ENCODE data around the gene CHRNA7. TPM values are rescaled to one million over a fixed set of nuclear protein-coding genes. Genes with fewer than 3 reads are reported as not detected.

The CHRNA7 gene
- total RNA-seq (2014; rRNA removed; shearing (Covaris generic); ENCODE audit: low replicate concordance): not detected in 2 replicates

GRCh38 chr15:32029862-32030781, at the start of gene CHRNA7:
TSS of gene CHRNA7 (plus strand) at chr15:32030515. CDS start at chr15:32030595, 80 bp downstream.
- peak within 1 kb of the TSS; percentile 26 for H3K4me2 ChIP-seq (ENCODE audit: low read depth, low read length, poor library complexity, severe bottlenecking)
- H3K36me3 ChIP-seq (ENCODE audit: insufficient read depth, low read length): no peaks in the 10 kb centered on the region
- no peak within 1 kb of the TSS for H3K4me3 ChIP-seq (ENCODE audit: low read length)
- H3K79me2 ChIP-seq (ENCODE audit: low read length): no peaks in the 10 kb centered on the region
- no peak within 1 kb of the TSS for H3K27ac ChIP-seq (ENCODE audit: low read length)
- no peaks in the 10 kb centered on the region for H4K20me1 ChIP-seq (ENCODE audit: insufficient read depth, low read depth, low read length)
- H3K27me3 ChIP-seq (ENCODE audit: low read length): no peaks in the 10 kb centered on the region
- no peaks in the 10 kb centered on the region for H3K4me1 ChIP-seq (ENCODE audit: low read length)
- H3K9me2 ChIP-seq (replicated peaks; ENCODE audit: insufficient read depth, low read length): no peaks in the 10 kb centered on the region
- no peaks in the 10 kb centered on the region for H3K9me3 ChIP-seq (ENCODE audit: low read length)
- no peak within 1 kb of the TSS for H2AFZ ChIP-seq (ENCODE audit: low read length)
- no peak within 1 kb of the TSS for H3K9ac ChIP-seq (ENCODE audit: low read length)
- no peak for DNase-seq

- Histone ChIP-seq H3K4me2 (ENCODE audit: low read depth, low read length, poor library complexity, severe bottlenecking) (no peak overlapping the region), H3K36me3 (ENCODE audit: insufficient read depth, low read length) (no peaks in the 10 kb centered on the region), H2AFZ (ENCODE audit: low read length) (no peak overlapping the region), H3K4me1 (ENCODE audit: low read length) (no peaks in the 10 kb centered on the region), H3K9me2 (replicated peaks; ENCODE audit: insufficient read depth, low read length) (no peaks in the 10 kb centered on the region), H3K4me3 (ENCODE audit: low read length) (no peak overlapping the region), H3K9ac (ENCODE audit: low read length) (no peak overlapping the region), H3K27ac (ENCODE audit: low read length) (no peak overlapping the region), H3K79me2 (ENCODE audit: low read length) (no peaks in the 10 kb centered on the region), H3K9me3 (ENCODE audit: low read length) (no peaks in the 10 kb centered on the region), H3K27me3 (ENCODE audit: low read length) (no peaks in the 10 kb centered on the region), H4K20me1 (ENCODE audit: insufficient read depth, low read depth, low read length) (no peaks in the 10 kb centered on the region)
- no peak for DNase-seq
Observed at GRCh38 chr15:31985607-31986006, 44.7 kb upstream of the CHRNA7 start.

GRCh38 chr15:31993062-31993461, 37.3 kb upstream of the CHRNA7 start:
- no peak overlapping the region for H2AFZ ChIP-seq (ENCODE audit: low read length)
- H3K27me3 ChIP-seq (ENCODE audit: low read length): no peaks in the 10 kb centered on the region
- H3K9me3 ChIP-seq (ENCODE audit: low read length): no peaks in the 10 kb centered on the region
- no peaks in the 10 kb centered on the region for H3K36me3 ChIP-seq (ENCODE audit: insufficient read depth, low read length)
- no peak overlapping the region for H3K4me3 ChIP-seq (ENCODE audit: low read length)
- H3K27ac ChIP-seq (ENCODE audit: low read length): no peak overlapping the region
- no peak overlapping the region for H3K9ac ChIP-seq (ENCODE audit: low read length)
- no peaks in the 10 kb centered on the region for H3K9me2 ChIP-seq (replicated peaks; ENCODE audit: insufficient read depth, low read length)
- H4K20me1 ChIP-seq (ENCODE audit: insufficient read depth, low read depth, low read length): no peaks in the 10 kb centered on the region
- no peaks in the 10 kb centered on the region for H3K79me2 ChIP-seq (ENCODE audit: low read length)
- H3K4me1 ChIP-seq (ENCODE audit: low read length): no peaks in the 10 kb centered on the region
- no peak overlapping the region for H3K4me2 ChIP-seq (ENCODE audit: low read depth, low read length, poor library complexity, severe bottlenecking)
- DNase-seq: no peak

- Histone ChIP-seq H3K36me3 (ENCODE audit: insufficient read depth, low read length) (no peaks in the 10 kb centered on the region), H3K9me2 (replicated peaks; ENCODE audit: insufficient read depth, low read length) (no peaks in the 10 kb centered on the region), H4K20me1 (ENCODE audit: insufficient read depth, low read depth, low read length) (no peaks in the 10 kb centered on the region), H2AFZ (ENCODE audit: low read length) (no peak overlapping the region), H3K27ac (ENCODE audit: low read length) (no peak overlapping the region), H3K9ac (ENCODE audit: low read length) (no peak overlapping the region), H3K4me1 (ENCODE audit: low read length) (no peaks in the 10 kb centered on the region), H3K4me2 (ENCODE audit: low read depth, low read length, poor library complexity, severe bottlenecking) (no peak overlapping the region), H3K27me3 (ENCODE audit: low read length) (no peaks in the 10 kb centered on the region), H3K79me2 (ENCODE audit: low read length) (no peaks in the 10 kb centered on the region), H3K4me3 (ENCODE audit: low read length) (no peak overlapping the region), H3K9me3 (ENCODE audit: low read length) (no peaks in the 10 kb centered on the region)
- DNase-seq: no peak
Observed at GRCh38 chr15:31997711-31998110, 32.6 kb upstream of the CHRNA7 start.

GRCh38 chr15:32003558-32003957, 26.8 kb upstream of the CHRNA7 start:
- no peak for DNase-seq

GRCh38 chr15:32004249-32004648, 26.1 kb upstream of the CHRNA7 start:
- H3K4me3 ChIP-seq (ENCODE audit: low read length): no peak overlapping the region
- H3K9me3 ChIP-seq (ENCODE audit: low read length): no peaks in the 10 kb centered on the region
- H3K27ac ChIP-seq (ENCODE audit: low read length): no peak overlapping the region
- no peaks in the 10 kb centered on the region for H3K27me3 ChIP-seq (ENCODE audit: low read length)
- H3K9ac ChIP-seq (ENCODE audit: low read length): no peak overlapping the region
- H3K9me2 ChIP-seq (replicated peaks; ENCODE audit: insufficient read depth, low read length): no peaks in the 10 kb centered on the region
- H3K4me1 ChIP-seq (ENCODE audit: low read length): no peaks in the 10 kb centered on the region
- no peak for DNase-seq
- no peaks in the 10 kb centered on the region for H3K36me3 ChIP-seq (ENCODE audit: insufficient read depth, low read length)
- H2AFZ ChIP-seq (ENCODE audit: low read length): no peak overlapping the region
- H3K4me2 ChIP-seq (ENCODE audit: low read depth, low read length, poor library complexity, severe bottlenecking): no peak overlapping the region
- H3K79me2 ChIP-seq (ENCODE audit: low read length): no peaks in the 10 kb centered on the region
- no peaks in the 10 kb centered on the region for H4K20me1 ChIP-seq (ENCODE audit: insufficient read depth, low read depth, low read length)

More at GRCh38 chr15:32003558-32003957, 26.8 kb upstream of the CHRNA7 start:
- Histone ChIP-seq H3K9me2 (replicated peaks; ENCODE audit: insufficient read depth, low read length) (no peaks in the 10 kb centered on the region), H3K9me3 (ENCODE audit: low read length) (no peaks in the 10 kb centered on the region), H3K36me3 (ENCODE audit: insufficient read depth, low read length) (no peaks in the 10 kb centered on the region), H3K79me2 (ENCODE audit: low read length) (no peaks in the 10 kb centered on the region), H4K20me1 (ENCODE audit: insufficient read depth, low read depth, low read length) (no peaks in the 10 kb centered on the region), H3K27me3 (ENCODE audit: low read length) (no peaks in the 10 kb centered on the region), H2AFZ (ENCODE audit: low read length) (no peak overlapping the region), H3K4me2 (ENCODE audit: low read depth, low read length, poor library complexity, severe bottlenecking) (no peak overlapping the region), H3K9ac (ENCODE audit: low read length) (no peak overlapping the region), H3K4me1 (ENCODE audit: low read length) (no peaks in the 10 kb centered on the region), H3K4me3 (ENCODE audit: low read length) (no peak overlapping the region), H3K27ac (ENCODE audit: low read length) (no peak overlapping the region)

- H3K4me1 ChIP-seq (ENCODE audit: low read length): no peaks in the 10 kb centered on the region
- no peaks in the 10 kb centered on the region for H3K79me2 ChIP-seq (ENCODE audit: low read length)
- H3K9ac ChIP-seq (ENCODE audit: low read length): no peak overlapping the region
- no peaks in the 10 kb centered on the region for H3K9me3 ChIP-seq (ENCODE audit: low read length)
- H3K4me3 ChIP-seq (ENCODE audit: low read length): no peak overlapping the region
- no peaks in the 10 kb centered on the region for H4K20me1 ChIP-seq (ENCODE audit: insufficient read depth, low read depth, low read length)
- H3K27me3 ChIP-seq (ENCODE audit: low read length): no peaks in the 10 kb centered on the region
- no peaks in the 10 kb centered on the region for H3K36me3 ChIP-seq (ENCODE audit: insufficient read depth, low read length)
- no peaks in the 10 kb centered on the region for H3K9me2 ChIP-seq (replicated peaks; ENCODE audit: insufficient read depth, low read length)
- H2AFZ ChIP-seq (ENCODE audit: low read length): no peak overlapping the region
- no peak overlapping the region for H3K27ac ChIP-seq (ENCODE audit: low read length)
- no peak for DNase-seq
- no peak overlapping the region for H3K4me2 ChIP-seq (ENCODE audit: low read depth, low read length, poor library complexity, severe bottlenecking)
Observed at GRCh38 chr15:32007355-32007960, 22.9 kb upstream of the CHRNA7 start.

- Histone ChIP-seq H3K4me3 (ENCODE audit: low read length) (no peak overlapping the region), H2AFZ (ENCODE audit: low read length) (no peak overlapping the region)
Observed at GRCh38 chr15:32014953-32015352, 15.4 kb upstream of the CHRNA7 start.

More at GRCh38 chr15:32014953-32015352, 15.4 kb upstream of the CHRNA7 start:
- H3K4me1 ChIP-seq (ENCODE audit: low read length): no peaks in the 10 kb centered on the region
- no peaks in the 10 kb centered on the region for H3K27me3 ChIP-seq (ENCODE audit: low read length)
- H3K4me2 ChIP-seq (ENCODE audit: low read depth, low read length, poor library complexity, severe bottlenecking): no peak overlapping the region
- H3K79me2 ChIP-seq (ENCODE audit: low read length): no peaks in the 10 kb centered on the region
- H3K36me3 ChIP-seq (ENCODE audit: insufficient read depth, low read length): no peaks in the 10 kb centered on the region
- no peak for DNase-seq
- H3K9me2 ChIP-seq (replicated peaks; ENCODE audit: insufficient read depth, low read length): no peaks in the 10 kb centered on the region
- peaks cover 4% of the 10 kb centered on the region for H3K9me3 ChIP-seq (ENCODE audit: low read length)
- no peaks in the 10 kb centered on the region for H4K20me1 ChIP-seq (ENCODE audit: insufficient read depth, low read depth, low read length)
- H3K27ac ChIP-seq (ENCODE audit: low read length): no peak overlapping the region
- H3K9ac ChIP-seq (ENCODE audit: low read length): no peak overlapping the region
